GM12872 (cell line): ENCODE measurements around the gene DNAJC9.

Experiments
- TF ChIP-seq, protein P1 (sequence below): IDR thresholded peaks from 3 replicates; pipeline ENCODE4 v1.5.1; 2011; ENCODE audit warnings: low read depth, mild to moderate bottlenecking, low read length, moderate library complexity; ENCODE audit not compliant: insufficient read depth

DNAJC9 gene

GRCh38 chr10:73248259-73248724 lies 1.2 kb upstream of the DNAJC9 start:
- TF ChIP-seq, protein P1, sequence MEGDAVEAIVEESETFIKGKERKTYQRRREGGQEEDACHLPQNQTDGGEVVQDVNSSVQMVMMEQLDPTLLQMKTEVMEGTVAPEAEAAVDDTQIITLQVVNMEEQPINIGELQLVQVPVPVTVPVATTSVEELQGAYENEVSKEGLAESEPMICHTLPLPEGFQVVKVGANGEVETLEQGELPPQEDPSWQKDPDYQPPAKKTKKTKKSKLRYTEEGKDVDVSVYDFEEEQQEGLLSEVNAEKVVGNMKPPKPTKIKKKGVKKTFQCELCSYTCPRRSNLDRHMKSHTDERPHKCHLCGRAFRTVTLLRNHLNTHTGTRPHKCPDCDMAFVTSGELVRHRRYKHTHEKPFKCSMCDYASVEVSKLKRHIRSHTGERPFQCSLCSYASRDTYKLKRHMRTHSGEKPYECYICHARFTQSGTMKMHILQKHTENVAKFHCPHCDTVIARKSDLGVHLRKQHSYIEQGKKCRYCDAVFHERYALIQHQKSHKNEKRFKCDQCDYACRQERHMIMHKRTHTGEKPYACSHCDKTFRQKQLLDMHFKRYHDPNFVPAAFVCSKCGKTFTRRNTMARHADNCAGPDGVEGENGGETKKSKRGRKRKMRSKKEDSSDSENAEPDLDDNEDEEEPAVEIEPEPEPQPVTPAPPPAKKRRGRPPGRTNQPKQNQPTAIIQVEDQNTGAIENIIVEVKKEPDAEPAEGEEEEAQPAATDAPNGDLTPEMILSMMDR: no peak

DNA sequence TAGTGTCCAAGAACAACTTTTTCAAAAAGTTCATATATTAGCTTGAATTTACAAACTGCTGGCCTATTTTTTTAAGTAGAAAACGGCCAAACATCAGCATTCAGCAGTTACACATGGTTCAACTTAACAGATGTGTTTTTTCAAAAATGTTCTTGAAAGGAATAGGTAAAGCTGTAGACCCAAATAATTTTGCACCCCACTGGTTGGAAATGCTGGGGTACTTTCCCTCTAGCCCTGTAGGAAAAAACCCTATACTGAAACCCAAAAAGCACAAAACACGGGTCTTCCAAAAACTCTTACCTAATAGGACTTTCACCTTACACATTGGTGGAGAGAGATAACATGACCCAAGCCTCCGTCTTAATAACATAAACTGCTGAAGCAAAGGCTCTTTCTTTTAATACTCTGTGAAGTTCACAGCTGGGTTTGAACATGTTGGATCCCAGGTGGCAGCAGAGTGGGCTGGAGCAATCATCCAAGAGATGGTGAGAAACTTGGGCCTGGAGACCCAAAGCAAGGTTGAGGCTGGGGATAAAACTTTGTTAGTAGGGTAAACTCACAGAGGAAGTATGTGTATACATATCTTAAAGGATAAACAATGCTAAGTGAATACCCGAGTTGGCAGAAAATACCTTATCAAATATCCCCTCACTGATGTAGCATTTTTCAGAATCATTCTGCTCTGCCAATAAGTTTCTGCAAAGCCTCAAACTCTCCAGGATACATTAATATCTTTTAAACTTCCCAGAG lies 629 bp upstream of the DNAJC9 start:
- TF ChIP-seq, protein P1: no peak

DNA sequence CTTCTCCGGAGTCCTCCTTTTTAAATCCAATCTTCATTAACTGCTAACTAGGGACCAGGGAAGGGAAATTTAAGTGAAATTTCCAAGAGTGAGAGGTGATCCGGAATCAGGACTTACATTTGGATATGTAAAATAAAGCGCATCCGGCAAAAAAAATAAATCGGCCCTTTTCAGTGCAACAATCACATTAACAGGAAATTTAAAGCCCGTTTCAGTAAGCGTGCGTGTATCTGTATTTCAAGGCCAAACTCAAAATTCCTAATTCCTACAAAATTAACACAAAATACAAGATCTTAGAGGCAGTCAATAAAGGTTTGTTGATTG lies 771 bp downstream of the DNAJC9 start:
- TF ChIP-seq, protein P1: no peak

DNA sequence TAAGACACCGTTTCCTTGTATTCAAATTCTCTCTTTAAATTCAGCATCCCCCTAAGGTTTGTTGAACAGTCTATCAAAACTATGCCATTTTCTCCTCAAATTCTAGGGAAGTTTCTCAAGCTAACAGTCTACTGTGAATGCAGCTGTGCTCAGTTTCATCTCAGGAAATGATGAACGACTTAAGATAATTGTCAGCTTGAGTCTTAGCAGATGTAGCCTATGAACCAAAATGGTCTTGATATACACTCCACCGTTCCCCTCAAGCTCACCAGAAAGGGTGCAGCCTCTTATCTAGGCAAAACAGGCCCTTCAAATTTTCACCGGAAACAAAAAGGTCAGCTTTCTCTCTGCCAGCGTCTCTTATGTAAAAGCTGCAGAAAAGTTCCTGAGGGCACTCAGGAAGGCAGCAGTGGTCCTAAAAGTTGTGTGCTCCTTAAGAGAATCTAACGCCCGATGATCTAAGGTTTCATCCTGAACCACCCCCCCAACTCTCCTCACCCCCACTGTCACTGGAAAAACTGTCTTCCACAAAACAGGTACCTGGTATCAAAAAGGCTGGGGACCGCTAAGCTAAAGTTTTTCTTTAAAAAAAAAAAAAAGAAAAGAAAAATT lies 2.1 kb downstream of the DNAJC9 start:
- TF ChIP-seq, protein P1: no peak

DNA sequence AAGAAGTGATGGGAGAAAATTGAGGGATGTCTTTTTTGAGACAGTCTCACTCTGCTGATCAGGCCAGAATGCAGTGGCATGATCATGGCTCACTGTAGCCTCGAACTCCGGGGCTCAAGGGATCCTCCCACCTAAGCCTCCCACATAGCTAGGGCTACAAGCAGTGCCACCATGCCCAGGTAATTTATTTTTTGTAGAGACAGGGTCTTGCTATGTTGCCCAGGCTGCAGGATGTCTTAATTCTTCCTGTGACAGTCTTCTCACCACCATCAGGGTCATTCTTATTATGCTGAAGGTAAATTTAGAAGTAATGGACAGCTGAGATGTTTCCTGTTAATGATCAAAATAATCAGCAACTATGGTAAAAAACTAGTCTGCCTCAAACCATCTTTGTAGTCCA lies 7.1 kb downstream of the DNAJC9 start:
- TF ChIP-seq, protein P1: no peak

DNA sequence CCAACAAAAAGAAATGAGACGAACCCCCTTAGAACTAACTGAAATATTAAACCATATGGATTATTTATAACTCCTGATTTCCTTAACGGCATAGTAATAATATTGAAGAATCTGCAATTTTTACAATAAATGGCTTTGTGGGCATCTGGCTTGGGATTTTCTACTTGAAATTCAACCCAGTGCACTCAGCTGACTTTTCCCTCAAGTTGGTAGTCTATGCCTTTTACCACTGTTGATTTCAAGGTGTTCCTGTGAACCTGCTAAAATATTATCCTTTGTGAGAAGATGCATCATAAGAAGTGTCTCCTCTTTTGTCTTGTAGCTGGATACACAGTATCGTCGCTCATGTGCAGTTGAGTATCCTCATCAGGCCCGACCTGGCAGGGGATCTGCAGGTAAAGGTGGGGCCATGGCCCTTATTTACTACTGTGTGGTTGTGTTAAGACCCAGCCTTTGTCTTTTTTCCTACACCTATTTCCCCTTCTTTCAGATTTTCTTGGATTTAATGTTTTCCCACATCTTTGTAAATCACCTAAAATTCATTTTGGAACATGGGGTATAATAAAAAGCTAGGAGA lies 8.0 kb downstream of the DNAJC9 start:
- TF ChIP-seq, protein P1: no peak

- TF ChIP-seq, protein P1: no peak
Measured at GRCh38 chr10:73234695-73235094, 12.4 kb downstream of the DNAJC9 start.
